K562 treated with DMSO at 1 percent for 24 hours (cell line): Measurements from ENCODE around the gene CHRNA5. TPM values are rescaled to one million over a fixed set of nuclear protein-coding genes. Genes with fewer than 3 reads are reported as not detected.

Source experiments
- total RNA-seq: library from RNA; unstranded; fragments of 300-600 nt; gene quantifications from 2 replicates; pipeline ENCODE4 v1.2.3, GENCODE V29; 2022; ENCODE audit warnings: low read depth; ENCODE audit not compliant: insufficient read depth

CHRNA5 gene
- 2.6 and 10.9 TPM in 2 replicates for total RNA-seq

GRCh38 chr15:78565097-78565950, at the start of gene CHRNA5:
Gene CHRNA5, plus strand, starts transcription at chr15:78565520. Its CDS starts 200 bp downstream, at chr15:78565720.

GRCh38 chr15:78540141-78540870, 25.0 kb upstream of the CHRNA5 start, which contains the start of gene PSMA4:
Gene PSMA4, plus strand, starts transcription at chr15:78540444. Its CDS starts 1,484 bp downstream, at chr15:78541928.

GRCh38 chr15:78620527-78621421, 55.5 kb downstream of the CHRNA5 start, which contains the start of gene CHRNA3:
Gene CHRNA3, minus strand, starts transcription at chr15:78620996. Its CDS starts 202 bp downstream, at chr15:78620794.

GRCh38 chr15:78641102-78641748, 75.9 kb downstream of the CHRNA5 start, which contains the start of gene CHRNB4:
Gene CHRNB4, minus strand, starts transcription at chr15:78641210. Its CDS starts 77 bp downstream, at chr15:78641133.

Other genes starting within 250 kb of the CHRNA5 start
- not detected in 2 replicates for gene CRABP1, start 225.2 kb upstream of the CHRNA5 start, total RNA-seq
- gene IREB2, start 127.3 kb upstream of the CHRNA5 start, total RNA-seq = 12.7 and 24.7 TPM in 2 replicates
- 3.3 and 8.2 TPM in 2 replicates for gene HYKK, start 57.9 kb upstream of the CHRNA5 start, total RNA-seq
- gene PSMA4, start 25.1 kb upstream of the CHRNA5 start, total RNA-seq = 366 and 426 TPM in 2 replicates
- 0.23 TPM in 1 of 2 replicates, not detected in the other for gene CHRNA3, start 55.5 kb downstream of the CHRNA5 start, total RNA-seq
- gene CHRNB4, start 75.7 kb downstream of the CHRNA5 start, total RNA-seq = 0.25 TPM in 1 of 2 replicates, not detected in the other
- gene ADAMTS7, start 245.9 kb downstream of the CHRNA5 start, total RNA-seq = 0.10 and 0.24 TPM in 2 replicates